Effector memory CD8-positive, alpha-beta T cell (primary cell): ENCODE results near the gene NCOA4.

ENCODE experiments used
- ATAC-seq: fragments of 150-1000 bp; cut with Tn5 transposase; replicated peaks from 2 replicates; pipeline ENCODE4 v1.10.0; 2021; ENCODE audit warnings: mild to moderate bottlenecking, moderate library complexity
- DNase-seq, 3 experiments: peaks; one replicate each; pipeline ENCODE4 v3.0.0; 2021
- H3K27ac Mint-ChIP-seq, 2 donors: one replicate each; pipeline ENCODE4 v1.8.0; 2022; ENCODE audit warnings: mild to moderate bottlenecking in 2 of 2, mixed read lengths in 2 of 2, moderate library complexity in 2 of 2
- H3K27me3 Mint-ChIP-seq, 2 donors: one replicate each; pipeline ENCODE4 v1.8.0; 2022; ENCODE audit warnings: mixed read lengths in 2 of 2
- H3K36me3 Mint-ChIP-seq: one replicate; pipeline ENCODE4 v1.8.0; 2022; ENCODE audit warnings: mild to moderate bottlenecking, moderate library complexity, mixed read lengths; ENCODE audit not compliant: insufficient read depth
- H3K4me1 Mint-ChIP-seq, 2 donors: one replicate each; pipeline ENCODE4 v1.8.0; 2022; ENCODE audit warnings: low read depth in 2 of 2, mixed read lengths in 2 of 2
- H3K4me3 Mint-ChIP-seq, 2 donors: one replicate each; pipeline ENCODE4 v1.8.0; 2022; ENCODE audit warnings: mild to moderate bottlenecking in 2 of 2, mixed read lengths in 2 of 2, moderate library complexity in 2 of 2
- H3K9me3 Mint-ChIP-seq, 2 donors: one replicate each; pipeline ENCODE4 v1.8.0; 2022; ENCODE audit warnings: mixed read lengths in 2 of 2

Gene NCOA4

GRCh38 chr10:46042527-46042926, 12.1 kb upstream of the NCOA4 start:
- ATAC-seq (no peak), DNase-seq (no peak)
- no peak overlapping the region for H3K27ac Mint-ChIP-seq
- H3K36me3 Mint-ChIP-seq, result no peaks in the 10 kb centered on the region
- H3K4me1 Mint-ChIP-seq, result no peaks in the 10 kb centered on the region
- no peak overlapping the region for H3K4me3 Mint-ChIP-seq
- H3K27me3 Mint-ChIP-seq, result peaks cover 18 to 20% of the 10 kb centered on the region in 2 donors
- no peaks in the 10 kb centered on the region for H3K9me3 Mint-ChIP-seq

DNA sequence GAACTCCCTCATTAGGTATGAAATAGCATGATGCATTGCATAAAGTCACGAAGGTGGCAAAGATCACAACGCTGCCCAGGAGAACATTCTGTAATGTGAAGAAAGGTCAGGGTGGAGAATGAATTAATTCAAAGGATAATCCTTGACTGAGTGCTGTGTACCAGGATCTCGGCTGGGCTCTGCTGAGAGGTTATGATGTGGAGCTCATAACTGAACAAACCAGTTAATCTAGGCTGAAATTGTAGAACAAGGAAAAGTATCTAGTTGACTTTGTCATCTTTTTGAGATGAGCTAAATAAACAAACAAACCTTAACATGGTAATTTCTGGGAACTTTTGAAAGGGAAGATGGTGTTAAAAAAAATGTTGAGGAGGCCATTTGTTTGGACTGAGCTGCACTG, 9.6 kb upstream of the NCOA4 start:
- Mint-ChIP-seq H3K4me1 (no peaks in the 10 kb centered on the region), H3K9me3 (no peaks in the 10 kb centered on the region), H3K36me3 (no peaks in the 10 kb centered on the region), H3K27me3 (peaks cover 24 to 27% of the 10 kb centered on the region in 2 donors), H3K4me3 (no peak overlapping the region), H3K27ac (no peak overlapping the region)
- no peak for ATAC-seq
- DNase-seq, result no peak

DNA sequence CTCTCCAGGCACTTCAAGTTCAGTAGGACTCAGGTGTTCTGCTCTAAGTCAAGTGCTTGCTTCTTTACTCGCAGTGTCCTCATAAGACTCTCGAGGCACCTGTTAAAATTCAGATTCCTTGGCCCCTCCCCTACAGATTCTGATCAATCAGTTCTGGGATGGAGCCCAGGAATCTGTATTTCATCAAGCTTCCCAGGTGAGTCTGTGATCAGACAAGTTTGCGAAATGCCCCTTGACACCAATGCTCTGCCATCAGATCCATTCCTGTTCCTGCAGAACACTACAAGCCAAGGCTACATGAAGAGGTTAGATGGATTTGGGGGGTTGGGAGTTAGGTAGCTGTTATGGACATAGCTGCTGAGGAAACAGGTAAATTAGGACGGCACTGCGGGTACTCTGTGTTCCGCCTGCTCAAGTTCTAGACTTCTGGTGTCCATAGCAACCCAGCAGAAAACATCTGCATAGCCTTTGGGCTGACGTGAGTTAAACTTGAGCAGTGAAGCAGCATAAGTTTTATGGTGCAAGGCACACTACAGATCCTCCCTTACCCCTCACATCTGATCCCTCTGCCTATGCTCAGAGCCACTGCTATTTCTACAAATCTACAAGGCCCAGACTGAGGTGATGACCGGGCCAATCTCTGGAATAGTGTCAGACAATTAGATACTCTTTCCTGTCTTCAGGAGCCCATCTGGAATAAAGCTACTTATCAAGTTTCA, 6.8 kb upstream of the NCOA4 start:
- no peak overlapping the region for H3K4me3 Mint-ChIP-seq

DNA sequence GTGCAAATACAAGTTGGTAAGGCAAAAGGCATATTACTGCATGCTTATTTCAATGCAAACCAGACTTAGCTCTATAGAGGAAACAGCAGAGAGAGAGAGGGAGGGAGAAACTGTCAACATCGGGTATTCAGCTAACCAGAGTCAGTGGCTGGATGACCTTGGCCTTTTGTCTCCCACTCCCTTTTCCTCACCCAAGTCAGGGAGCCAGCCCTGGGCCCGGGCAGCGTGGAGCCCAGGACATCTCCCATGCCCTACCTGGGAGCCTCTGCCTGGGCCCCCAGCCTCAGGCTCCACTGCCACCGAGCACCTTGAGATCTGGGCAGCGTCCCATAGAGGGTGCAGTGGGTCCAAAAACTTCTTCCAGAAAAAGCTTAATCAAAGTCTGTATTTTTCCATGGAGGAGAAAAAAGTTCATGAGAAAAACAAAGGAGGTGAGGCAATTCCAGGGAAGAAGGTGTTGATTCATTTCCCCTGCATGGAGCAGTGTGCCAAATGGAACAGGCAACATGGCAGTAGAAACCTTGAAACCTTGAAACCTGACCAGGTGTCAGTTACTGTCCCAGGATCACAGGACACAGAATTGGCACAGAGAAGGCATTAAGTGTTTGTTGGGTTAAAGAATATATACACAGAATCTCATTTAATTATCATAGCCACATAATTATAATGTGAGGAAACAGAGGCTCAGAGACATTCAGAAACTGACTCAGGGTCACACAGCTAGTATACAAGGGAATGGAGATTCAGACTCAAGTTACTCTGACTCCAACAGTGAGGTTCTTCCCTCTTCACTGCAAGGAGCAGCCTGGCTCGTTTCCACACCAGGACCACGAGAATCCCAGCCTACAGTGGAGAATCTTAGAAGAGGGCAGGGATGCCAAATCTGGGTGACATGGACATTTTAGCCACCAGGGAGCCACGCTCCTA, 5.8 kb upstream of the NCOA4 start:
- H3K27ac Mint-ChIP-seq, result no peak overlapping the region
- peaks cover 9 to 18% of the 10 kb centered on the region in 2 donors for H3K27me3 Mint-ChIP-seq
- no peaks in the 10 kb centered on the region for H3K36me3 Mint-ChIP-seq
- ATAC-seq (no peak), DNase-seq (no peak)
- H3K4me3 Mint-ChIP-seq, result no peak overlapping the region
- H3K4me1 Mint-ChIP-seq, result peaks cover 0 to 3% of the 10 kb centered on the region in 2 donors
- H3K9me3 Mint-ChIP-seq, result no peaks in the 10 kb centered on the region

More for the DNA sequence above, 6.8 kb upstream of the NCOA4 start:
- Mint-ChIP-seq H3K9me3 (no peaks in the 10 kb centered on the region), H3K4me1 (no peaks in the 10 kb centered on the region), H3K36me3 (no peaks in the 10 kb centered on the region), H3K27me3 (peaks cover 9 to 18% of the 10 kb centered on the region in 2 donors), H3K27ac (no peak overlapping the region)
- DNase-seq (no peak), ATAC-seq (no peak)

GRCh38 chr10:46033602-46034011, 3.2 kb upstream of the NCOA4 start:
- no peak for ATAC-seq
- Mint-ChIP-seq H3K4me1 (peaks cover 12 to 22% of the 10 kb centered on the region in 2 donors), H3K4me3 (no peak overlapping the region), H3K36me3 (peaks cover 10% of the 10 kb centered on the region), H3K27me3 (peaks cover 9 to 12% of the 10 kb centered on the region in 2 donors), H3K9me3 (no peaks in the 10 kb centered on the region), H3K27ac (no peak overlapping the region)
- no peak for DNase-seq

DNA sequence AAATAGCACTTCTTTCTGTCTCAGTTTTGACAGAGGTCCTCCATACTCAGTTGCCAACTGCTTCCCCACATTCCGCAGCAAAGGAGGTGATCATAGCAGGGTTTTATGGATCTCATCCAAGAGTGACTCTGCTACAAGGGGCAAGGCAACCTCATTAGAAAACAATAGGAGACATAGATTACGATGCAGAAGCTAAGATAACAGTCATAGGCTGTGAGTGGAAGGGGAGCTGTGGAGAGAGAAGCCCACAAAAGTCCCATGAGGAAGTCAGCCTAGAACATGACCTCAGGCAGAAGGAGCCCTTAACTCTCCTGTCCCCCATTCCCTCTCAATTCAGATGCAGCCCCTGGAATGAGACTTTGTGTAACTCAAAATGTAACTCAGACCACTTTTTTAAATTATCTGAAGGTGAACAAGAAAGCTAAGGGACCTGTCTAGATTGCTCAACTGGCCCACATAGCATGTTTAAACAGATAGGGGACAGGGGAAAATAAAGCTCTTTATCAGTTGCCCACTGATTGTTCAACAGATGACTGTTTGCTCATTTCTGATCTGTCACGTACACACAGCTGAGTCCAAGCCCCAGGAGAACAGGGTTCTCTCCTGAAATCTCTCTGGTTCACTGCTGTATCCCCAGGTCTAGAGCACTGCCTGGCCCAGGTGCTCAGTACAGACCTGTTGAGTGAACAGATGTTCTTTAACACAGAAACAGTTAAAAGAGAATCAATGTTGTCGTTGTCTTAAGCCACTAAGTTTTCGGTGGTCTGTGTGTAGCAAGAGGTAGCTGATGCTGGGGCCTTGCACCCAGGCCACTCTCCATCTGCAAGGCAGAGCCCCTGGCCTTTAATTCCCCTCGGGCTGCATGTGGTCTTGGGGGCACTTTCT, 1.5 kb upstream of the NCOA4 start:
- peak overlapping the region in 1 of 2 donors; percentile 86 for H3K27ac Mint-ChIP-seq
- H3K4me1 Mint-ChIP-seq, result peaks cover 24 to 38% of the 10 kb centered on the region in 2 donors
- ATAC-seq (no peak), DNase-seq (no peak)
- H3K27me3 Mint-ChIP-seq, result peaks cover 7 to 9% of the 10 kb centered on the region in 2 donors
- peaks cover 17% of the 10 kb centered on the region for H3K36me3 Mint-ChIP-seq
- H3K9me3 Mint-ChIP-seq, result no peaks in the 10 kb centered on the region
- peak overlapping the region; percentile 34 to 98 for H3K4me3 Mint-ChIP-seq

- Mint-ChIP-seq H3K4me3 (peak overlapping the region; percentile 93 to 98), H3K4me1 (peaks cover 41 to 57% of the 10 kb centered on the region in 2 donors), H3K9me3 (no peaks in the 10 kb centered on the region), H3K27me3 (no peaks in the 10 kb centered on the region), H3K27ac (peak overlapping the region; percentile 98 to 99), H3K36me3 (peaks cover 22% of the 10 kb centered on the region)
- no peak for ATAC-seq
- DNase-seq, result no peak
These were observed 877 bp downstream of the NCOA4 start for GRCh38 chr10:46029461-46030030.

- Mint-ChIP-seq H3K4me1 (peaks cover 42 to 65% of the 10 kb centered on the region in 2 donors), H3K36me3 (peaks cover 22% of the 10 kb centered on the region), H3K27me3 (no peaks in the 10 kb centered on the region), H3K27ac (peak overlapping the region; percentile 98 to 99), H3K4me3 (peak overlapping the region; percentile 93 to 98), H3K9me3 (no peaks in the 10 kb centered on the region)
- DNase-seq (peak; percentile 12 to 26 (median 21)), ATAC-seq (peak; percentile 23)
These were observed 1.6 kb downstream of the NCOA4 start for GRCh38 chr10:46028584-46029460.

GRCh38 chr10:46026106-46026505, 4.3 kb downstream of the NCOA4 start:
- ATAC-seq (no peak), DNase-seq (no peak)
- Mint-ChIP-seq H3K27ac (peak overlapping the region in 1 of 2 donors; percentile 65), H3K36me3 (peaks cover 31% of the 10 kb centered on the region), H3K4me3 (no peak overlapping the region), H3K27me3 (no peaks in the 10 kb centered on the region), H3K4me1 (peaks cover 55 to 81% of the 10 kb centered on the region in 2 donors), H3K9me3 (no peaks in the 10 kb centered on the region)

- H3K9me3 Mint-ChIP-seq, result no peaks in the 10 kb centered on the region
- no peak for ATAC-seq
- DNase-seq, result no peak
- no peaks in the 10 kb centered on the region for H3K27me3 Mint-ChIP-seq
- H3K4me3 Mint-ChIP-seq, result peak overlapping the region in 1 of 2 donors; percentile 51
- H3K36me3 Mint-ChIP-seq, result peaks cover 26% of the 10 kb centered on the region
- peaks cover 54 to 81% of the 10 kb centered on the region in 2 donors for H3K4me1 Mint-ChIP-seq
- H3K27ac Mint-ChIP-seq, result peak overlapping the region; percentile 71 to 83
These were observed 5.0 kb downstream of the NCOA4 start for GRCh38 chr10:46025406-46025805.

GRCh38 chr10:46024948-46025347, 5.5 kb downstream of the NCOA4 start:
- H3K27ac Mint-ChIP-seq, result peak overlapping the region; percentile 71 to 83
- no peak for DNase-seq
- ATAC-seq, result no peak
- H3K27me3 Mint-ChIP-seq, result no peaks in the 10 kb centered on the region
- H3K36me3 Mint-ChIP-seq, result peaks cover 23% of the 10 kb centered on the region
- H3K4me1 Mint-ChIP-seq, result peaks cover 53 to 81% of the 10 kb centered on the region in 2 donors
- no peaks in the 10 kb centered on the region for H3K9me3 Mint-ChIP-seq
- H3K4me3 Mint-ChIP-seq, result peak overlapping the region in 1 of 2 donors; percentile 90
